SK-N-SH treated with all-trans-retinoic acid at 6 μM for 48 hours (cell line): ENCODE measurements around the gene ZNF709.

Source experiments
- BACH2 ChIP-seq: fragments of 250-450 bp; sonication (Bioruptor Pico); IDR thresholded peaks from 2 replicates; pipeline ENCODE4 v1.9.0; 2021; ENCODE audit warnings: mild to moderate bottlenecking, borderline replicate concordance
- RARB ChIP-seq: fragments of 250-450 bp; sonication (Bioruptor Pico); IDR thresholded peaks from 2 replicates; pipeline ENCODE4 v1.8.0; 2021; ENCODE audit warnings: mild to moderate bottlenecking, moderate library complexity
- SNAI2 ChIP-seq: fragments of 250-450 bp; sonication (Bioruptor Pico); IDR thresholded peaks from 2 replicates; pipeline ENCODE4 v1.5.0; 2020; ENCODE audit warnings: mild to moderate bottlenecking, moderate library complexity
- TCF4 ChIP-seq: fragments of 250-450 bp; sonication (Bioruptor Pico); IDR thresholded peaks from 2 replicates; pipeline ENCODE4 v1.8.0; 2021; ENCODE audit warnings: mild to moderate bottlenecking, moderate library complexity, borderline replicate concordance
- ZC3H10 ChIP-seq: fragments of 250-450 bp; sonication (Bioruptor Pico); IDR thresholded peaks from 2 replicates; pipeline ENCODE4 v1.5.1; 2021; ENCODE audit warnings: mild to moderate bottlenecking, moderate library complexity
- ZFP3 ChIP-seq: fragments of 250-450 bp; sonication (Bioruptor Pico); IDR thresholded peaks from 2 replicates; pipeline ENCODE4 v1.5.0; 2020; ENCODE audit warnings: mild to moderate bottlenecking, moderate library complexity
- ZNF70 ChIP-seq: fragments of 450-650 bp; formaldehyde crosslinking; IDR thresholded peaks from 2 replicates; pipeline ENCODE4 v1.5.0; 2020; ENCODE audit warnings: mild to moderate bottlenecking, moderate library complexity
- ZNF8 ChIP-seq: fragments of 450-650 bp; formaldehyde crosslinking; IDR thresholded peaks from 2 replicates; pipeline ENCODE4 v1.5.0; 2020; ENCODE audit warnings: mild to moderate bottlenecking, moderate library complexity
- TF ChIP-seq, protein P1 (sequence below): fragments of 250-450 bp; sonication (Bioruptor Pico); IDR thresholded peaks from 2 replicates; pipeline ENCODE4 v1.8.0; 2020; ENCODE audit warnings: mild to moderate bottlenecking, moderate library complexity, borderline replicate concordance
- TF ChIP-seq, protein P2 (sequence below): fragments of 250-450 bp; sonication (Bioruptor Pico); IDR thresholded peaks from 2 replicates; pipeline ENCODE4 v1.8.0; 2021; ENCODE audit warnings: low read depth, mild to moderate bottlenecking, moderate library complexity, borderline replicate concordance
- TF ChIP-seq, protein P3 (sequence below): fragments of 250-450 bp; sonication (Bioruptor Pico); IDR thresholded peaks from 2 replicates; pipeline ENCODE4 v1.5.1; 2021; ENCODE audit warnings: mild to moderate bottlenecking, moderate library complexity
- TF ChIP-seq, protein P4 (sequence below): fragments of 250-450 bp; sonication (Bioruptor Pico); IDR thresholded peaks from 2 replicates; pipeline ENCODE4 v1.5.0; 2020; ENCODE audit warnings: mild to moderate bottlenecking, moderate library complexity
- TF ChIP-seq, protein P5 (sequence below): fragments of 250-450 bp; sonication (Bioruptor Pico); IDR thresholded peaks from 2 replicates; pipeline ENCODE4 v1.5.1; 2020; ENCODE audit warnings: low read depth, mild to moderate bottlenecking, moderate library complexity

DNA sequence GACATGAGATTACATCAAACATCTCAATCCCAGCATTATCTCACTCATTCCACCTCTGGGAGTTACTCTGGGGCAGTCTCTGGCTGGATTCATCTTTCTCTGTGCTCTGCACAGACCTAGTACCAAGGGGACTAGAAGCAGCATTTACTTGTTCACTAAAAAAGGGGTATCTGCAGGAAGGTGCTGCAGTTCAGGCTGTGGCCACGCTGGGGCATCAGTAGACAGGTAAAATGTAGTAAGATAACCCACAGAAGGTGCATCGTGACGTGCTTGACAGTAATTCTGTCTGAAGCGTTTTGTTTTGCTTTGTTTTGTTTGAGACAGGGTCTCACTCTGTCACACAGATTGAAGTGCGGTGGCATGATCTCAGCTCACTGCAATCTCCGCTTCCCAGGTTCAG, 37.4 kb upstream of the ZNF709 start:
- no peak for TF ChIP-seq ZNF70
- TF ChIP-seq, protein P1, sequence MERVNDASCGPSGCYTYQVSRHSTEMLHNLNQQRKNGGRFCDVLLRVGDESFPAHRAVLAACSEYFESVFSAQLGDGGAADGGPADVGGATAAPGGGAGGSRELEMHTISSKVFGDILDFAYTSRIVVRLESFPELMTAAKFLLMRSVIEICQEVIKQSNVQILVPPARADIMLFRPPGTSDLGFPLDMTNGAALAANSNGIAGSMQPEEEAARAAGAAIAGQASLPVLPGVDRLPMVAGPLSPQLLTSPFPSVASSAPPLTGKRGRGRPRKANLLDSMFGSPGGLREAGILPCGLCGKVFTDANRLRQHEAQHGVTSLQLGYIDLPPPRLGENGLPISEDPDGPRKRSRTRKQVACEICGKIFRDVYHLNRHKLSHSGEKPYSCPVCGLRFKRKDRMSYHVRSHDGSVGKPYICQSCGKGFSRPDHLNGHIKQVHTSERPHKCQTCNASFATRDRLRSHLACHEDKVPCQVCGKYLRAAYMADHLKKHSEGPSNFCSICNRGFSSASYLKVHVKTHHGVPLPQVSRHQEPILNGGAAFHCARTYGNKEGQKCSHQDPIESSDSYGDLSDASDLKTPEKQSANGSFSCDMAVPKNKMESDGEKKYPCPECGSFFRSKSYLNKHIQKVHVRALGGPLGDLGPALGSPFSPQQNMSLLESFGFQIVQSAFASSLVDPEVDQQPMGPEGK (CRISPR knock-in tag) = no peak
- TF ChIP-seq ZFP3 (CRISPR knock-in tag) = no peak
- TF ChIP-seq, protein P2, sequence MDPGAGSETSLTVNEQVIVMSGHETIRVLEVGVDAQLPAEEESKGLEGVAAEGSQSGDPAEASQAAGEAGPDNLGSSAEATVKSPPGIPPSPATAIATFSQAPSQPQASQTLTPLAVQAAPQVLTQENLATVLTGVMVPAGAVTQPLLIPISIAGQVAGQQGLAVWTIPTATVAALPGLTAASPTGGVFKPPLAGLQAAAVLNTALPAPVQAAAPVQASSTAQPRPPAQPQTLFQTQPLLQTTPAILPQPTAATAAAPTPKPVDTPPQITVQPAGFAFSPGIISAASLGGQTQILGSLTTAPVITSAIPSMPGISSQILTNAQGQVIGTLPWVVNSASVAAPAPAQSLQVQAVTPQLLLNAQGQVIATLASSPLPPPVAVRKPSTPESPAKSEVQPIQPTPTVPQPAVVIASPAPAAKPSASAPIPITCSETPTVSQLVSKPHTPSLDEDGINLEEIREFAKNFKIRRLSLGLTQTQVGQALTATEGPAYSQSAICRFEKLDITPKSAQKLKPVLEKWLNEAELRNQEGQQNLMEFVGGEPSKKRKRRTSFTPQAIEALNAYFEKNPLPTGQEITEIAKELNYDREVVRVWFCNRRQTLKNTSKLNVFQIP = no peak
- TF ChIP-seq SNAI2 (CRISPR knock-in tag) = no peak
- TF ChIP-seq, protein P3, sequence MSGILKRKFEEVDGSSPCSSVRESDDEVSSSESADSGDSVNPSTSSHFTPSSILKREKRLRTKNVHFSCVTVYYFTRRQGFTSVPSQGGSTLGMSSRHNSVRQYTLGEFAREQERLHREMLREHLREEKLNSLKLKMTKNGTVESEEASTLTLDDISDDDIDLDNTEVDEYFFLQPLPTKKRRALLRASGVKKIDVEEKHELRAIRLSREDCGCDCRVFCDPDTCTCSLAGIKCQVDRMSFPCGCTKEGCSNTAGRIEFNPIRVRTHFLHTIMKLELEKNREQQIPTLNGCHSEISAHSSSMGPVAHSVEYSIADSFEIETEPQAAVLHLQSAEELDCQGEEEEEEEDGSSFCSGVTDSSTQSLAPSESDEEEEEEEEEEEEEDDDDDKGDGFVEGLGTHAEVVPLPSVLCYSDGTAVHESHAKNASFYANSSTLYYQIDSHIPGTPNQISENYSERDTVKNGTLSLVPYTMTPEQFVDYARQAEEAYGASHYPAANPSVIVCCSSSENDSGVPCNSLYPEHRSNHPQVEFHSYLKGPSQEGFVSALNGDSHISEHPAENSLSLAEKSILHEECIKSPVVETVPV (CRISPR knock-in tag) = no peak
- TF ChIP-seq, protein P4, sequence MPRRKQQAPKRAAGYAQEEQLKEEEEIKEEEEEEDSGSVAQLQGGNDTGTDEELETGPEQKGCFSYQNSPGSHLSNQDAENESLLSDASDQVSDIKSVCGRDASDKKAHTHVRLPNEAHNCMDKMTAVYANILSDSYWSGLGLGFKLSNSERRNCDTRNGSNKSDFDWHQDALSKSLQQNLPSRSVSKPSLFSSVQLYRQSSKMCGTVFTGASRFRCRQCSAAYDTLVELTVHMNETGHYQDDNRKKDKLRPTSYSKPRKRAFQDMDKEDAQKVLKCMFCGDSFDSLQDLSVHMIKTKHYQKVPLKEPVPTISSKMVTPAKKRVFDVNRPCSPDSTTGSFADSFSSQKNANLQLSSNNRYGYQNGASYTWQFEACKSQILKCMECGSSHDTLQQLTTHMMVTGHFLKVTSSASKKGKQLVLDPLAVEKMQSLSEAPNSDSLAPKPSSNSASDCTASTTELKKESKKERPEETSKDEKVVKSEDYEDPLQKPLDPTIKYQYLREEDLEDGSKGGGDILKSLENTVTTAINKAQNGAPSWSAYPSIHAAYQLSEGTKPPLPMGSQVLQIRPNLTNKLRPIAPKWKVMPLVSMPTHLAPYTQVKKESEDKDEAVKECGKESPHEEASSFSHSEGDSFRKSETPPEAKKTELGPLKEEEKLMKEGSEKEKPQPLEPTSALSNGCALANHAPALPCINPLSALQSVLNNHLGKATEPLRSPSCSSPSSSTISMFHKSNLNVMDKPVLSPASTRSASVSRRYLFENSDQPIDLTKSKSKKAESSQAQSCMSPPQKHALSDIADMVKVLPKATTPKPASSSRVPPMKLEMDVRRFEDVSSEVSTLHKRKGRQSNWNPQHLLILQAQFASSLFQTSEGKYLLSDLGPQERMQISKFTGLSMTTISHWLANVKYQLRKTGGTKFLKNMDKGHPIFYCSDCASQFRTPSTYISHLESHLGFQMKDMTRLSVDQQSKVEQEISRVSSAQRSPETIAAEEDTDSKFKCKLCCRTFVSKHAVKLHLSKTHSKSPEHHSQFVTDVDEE (CRISPR knock-in tag) = no peak
- TF ChIP-seq ZC3H10 (CRISPR knock-in tag) = no peak
- TF ChIP-seq, protein P5, sequence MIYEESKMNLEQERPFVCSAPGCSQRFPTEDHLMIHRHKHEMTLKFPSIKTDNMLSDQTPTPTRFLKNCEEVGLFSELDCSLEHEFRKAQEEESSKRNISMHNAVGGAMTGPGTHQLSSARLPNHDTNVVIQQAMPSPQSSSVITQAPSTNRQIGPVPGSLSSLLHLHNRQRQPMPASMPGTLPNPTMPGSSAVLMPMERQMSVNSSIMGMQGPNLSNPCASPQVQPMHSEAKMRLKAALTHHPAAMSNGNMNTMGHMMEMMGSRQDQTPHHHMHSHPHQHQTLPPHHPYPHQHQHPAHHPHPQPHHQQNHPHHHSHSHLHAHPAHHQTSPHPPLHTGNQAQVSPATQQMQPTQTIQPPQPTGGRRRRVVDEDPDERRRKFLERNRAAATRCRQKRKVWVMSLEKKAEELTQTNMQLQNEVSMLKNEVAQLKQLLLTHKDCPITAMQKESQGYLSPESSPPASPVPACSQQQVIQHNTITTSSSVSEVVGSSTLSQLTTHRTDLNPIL = no peak
- no peak for TF ChIP-seq ZNF8 (CRISPR knock-in tag)
- TF ChIP-seq RARB (CRISPR knock-in tag) = no peak
- TF ChIP-seq BACH2 (CRISPR knock-in tag) = no peak
- TF ChIP-seq TCF4 (CRISPR knock-in tag) = no peak
